HG03025 (cell line): ENCODE results near the gene KRTAP4-7.
"Not testable (repeated sequence)": the region's sequence is repeated elsewhere in the genome, so short reads cannot be mapped to it uniquely, and the experiment has no call there.

ENCODE experiments used
- ATAC-seq: cut with Tn5 transposase; IDR thresholded peaks from one replicate; pipeline ENCODE4 v1.9.1; 2021; ENCODE audit warnings: mild to moderate bottlenecking, moderate library complexity; ENCODE audit not compliant: unreplicated experiment, low FRiP score

KRTAP4-7 gene

DNA sequence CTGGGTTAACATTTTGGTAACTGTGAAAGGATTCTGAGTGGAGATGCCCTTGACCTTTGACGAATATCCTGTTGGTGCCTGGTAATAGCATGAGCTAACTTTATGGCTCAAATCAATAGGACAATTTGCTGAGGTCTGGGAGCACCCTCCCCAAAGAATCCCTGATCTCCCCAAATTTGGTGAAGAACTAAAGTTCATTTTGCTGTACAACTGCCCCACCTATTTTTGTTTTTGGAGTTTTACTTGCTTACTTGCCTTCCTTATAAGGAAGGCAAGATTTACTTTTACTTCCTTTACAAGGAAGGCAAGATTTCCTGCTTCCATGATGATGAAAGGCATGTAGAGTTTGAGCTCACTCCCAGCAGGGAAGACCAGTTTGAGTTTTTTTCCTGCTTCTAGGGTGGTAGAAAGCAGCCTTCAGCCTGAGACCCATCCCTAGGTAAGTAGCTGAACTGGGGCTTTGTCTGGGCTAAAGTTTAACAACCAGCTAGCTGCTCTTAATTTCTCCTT is 24.0 kb downstream of the KRTAP4-7 start:
- no peak for ATAC-seq

DNA sequence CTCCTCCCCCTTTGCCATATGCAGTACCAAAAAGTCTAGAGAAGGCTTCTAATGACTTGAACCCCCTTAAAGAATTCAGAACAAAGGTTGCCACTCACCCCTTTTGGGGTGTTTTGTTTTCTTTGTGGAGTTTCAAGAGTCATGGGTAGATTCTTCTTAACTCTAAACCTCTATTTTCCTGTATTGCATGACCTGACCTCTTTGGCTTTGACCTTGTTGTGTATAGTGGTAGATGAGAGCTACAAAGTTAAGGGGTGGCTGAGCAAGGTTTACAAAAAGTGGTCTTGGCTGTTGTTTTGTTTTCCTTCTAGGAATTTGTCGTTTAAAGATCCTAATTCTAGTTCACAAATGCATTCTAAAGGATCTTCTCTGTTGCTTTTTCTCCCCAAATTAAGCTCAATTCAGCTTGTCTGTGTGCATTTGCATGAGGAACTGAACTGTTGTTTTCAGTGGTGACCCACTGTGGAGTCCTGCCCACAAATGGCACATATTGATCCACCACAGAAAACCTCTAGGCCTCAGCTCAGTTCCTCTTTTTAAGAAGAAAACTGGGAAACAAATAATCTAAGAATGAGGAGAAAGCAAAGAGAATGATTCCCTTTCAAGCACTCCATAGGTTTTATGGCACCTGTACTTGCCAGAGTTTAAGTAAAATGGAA is 24.9 kb downstream of the KRTAP4-7 start:
- ATAC-seq = not testable (repeated sequence)

DNA sequence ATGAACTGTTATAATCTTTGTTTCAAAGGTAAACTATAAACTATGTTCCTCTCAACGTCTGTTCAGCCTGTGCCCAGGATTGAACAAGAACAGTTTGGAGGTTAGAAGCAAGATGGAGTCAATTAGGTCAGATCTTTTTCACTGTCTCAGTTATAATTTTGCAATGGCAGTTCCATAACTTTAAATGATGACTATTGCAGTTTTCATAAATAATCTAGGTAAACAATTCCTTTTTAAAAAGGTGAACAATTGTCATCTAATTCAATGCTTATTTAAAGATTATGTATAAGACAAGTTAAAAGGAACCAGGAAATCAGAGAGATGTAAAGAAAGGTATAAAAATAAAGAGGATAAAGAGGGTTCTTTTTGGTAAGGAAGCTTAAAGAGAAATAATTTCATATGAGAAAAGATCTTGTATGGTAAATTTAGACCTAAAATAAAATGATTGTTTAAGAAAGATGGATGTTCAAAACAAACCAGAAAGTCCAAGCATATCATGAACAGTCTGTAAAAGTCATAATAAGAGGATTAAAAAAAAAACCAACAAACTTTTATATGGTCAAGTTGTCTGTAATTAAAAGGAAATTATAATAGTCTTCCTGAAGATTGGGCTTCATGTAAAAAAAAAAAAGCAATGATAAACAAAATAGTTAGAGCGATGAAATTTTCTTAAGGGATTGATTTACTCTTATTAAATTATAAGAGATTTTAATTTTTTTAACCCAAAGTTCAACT is 27.4 kb downstream of the KRTAP4-7 start:
- no peak for ATAC-seq

DNA sequence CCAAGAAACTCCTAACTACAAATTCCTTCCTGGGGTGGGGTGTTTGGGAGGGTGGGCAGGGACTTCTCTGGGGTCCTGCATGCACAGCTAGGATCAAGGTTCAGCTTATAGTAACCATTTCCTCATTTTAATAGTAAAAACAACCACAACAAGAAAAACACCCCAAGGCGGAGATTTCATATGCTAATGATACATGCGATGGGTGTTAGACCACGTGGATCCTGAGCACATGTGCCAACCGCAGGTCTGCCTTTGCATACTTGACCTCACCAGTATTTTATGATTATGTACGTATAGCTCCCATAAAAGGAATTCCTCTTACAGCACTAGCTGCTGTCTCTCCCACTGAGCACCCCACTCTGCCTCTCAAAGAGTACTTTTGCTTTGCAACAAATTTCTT is 32.3 kb downstream of the KRTAP4-7 start:
- no peak for ATAC-seq

DNA sequence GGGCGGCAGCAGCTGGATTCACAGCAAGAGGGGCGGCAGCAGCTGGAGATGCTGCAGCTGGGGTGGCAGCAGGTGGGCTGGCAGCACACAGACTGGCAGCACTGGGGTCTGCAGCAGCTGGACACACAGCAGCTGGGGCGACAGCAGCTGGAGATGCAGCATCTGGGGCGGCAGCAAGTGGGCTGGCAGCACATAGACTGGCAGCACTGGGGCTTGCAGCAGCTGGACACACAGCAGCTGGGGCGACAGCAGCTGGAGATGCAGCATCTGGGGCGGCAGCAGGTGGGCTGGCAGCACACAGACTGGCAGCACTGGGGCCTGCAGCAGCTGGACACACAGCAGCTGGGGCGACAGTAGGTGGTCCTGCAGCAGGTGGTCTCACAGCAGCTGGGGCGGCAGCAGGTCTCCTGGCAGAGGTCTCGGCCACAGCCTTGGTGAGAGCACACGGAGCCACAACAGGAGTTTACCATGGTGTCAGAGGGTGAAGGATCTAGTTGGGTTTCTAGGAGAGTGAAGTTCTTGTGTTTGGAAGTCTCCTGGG is 34.0 kb downstream of the KRTAP4-7 start, which contains the start of gene KRTAP4-11:
Gene KRTAP4-11, minus strand, starts transcription at position 528 of the 541 bp plus-strand sequence. Its CDS starts 58 bp downstream, at position 470.
- ATAC-seq = not testable (repeated sequence)

DNA sequence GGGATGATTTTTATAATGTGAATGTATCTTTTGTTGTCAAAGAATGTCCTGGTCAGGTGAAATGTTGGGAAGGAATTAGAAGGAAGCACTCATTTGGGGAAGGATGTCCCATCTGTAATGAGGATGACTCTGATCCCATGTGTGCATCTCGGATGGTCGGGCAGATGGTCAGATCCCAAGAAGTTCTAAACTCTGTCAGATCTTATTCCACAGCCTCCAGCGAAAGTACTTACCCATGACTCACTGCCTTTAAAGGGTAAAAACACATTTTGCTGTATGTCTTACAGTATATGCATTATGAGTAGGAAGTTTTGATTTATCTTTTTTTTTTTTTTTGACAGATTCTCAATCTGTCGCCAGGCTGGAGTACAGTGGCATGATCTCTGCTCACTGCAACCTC is 34.8 kb downstream of the KRTAP4-7 start:
- ATAC-seq = no peak

DNA sequence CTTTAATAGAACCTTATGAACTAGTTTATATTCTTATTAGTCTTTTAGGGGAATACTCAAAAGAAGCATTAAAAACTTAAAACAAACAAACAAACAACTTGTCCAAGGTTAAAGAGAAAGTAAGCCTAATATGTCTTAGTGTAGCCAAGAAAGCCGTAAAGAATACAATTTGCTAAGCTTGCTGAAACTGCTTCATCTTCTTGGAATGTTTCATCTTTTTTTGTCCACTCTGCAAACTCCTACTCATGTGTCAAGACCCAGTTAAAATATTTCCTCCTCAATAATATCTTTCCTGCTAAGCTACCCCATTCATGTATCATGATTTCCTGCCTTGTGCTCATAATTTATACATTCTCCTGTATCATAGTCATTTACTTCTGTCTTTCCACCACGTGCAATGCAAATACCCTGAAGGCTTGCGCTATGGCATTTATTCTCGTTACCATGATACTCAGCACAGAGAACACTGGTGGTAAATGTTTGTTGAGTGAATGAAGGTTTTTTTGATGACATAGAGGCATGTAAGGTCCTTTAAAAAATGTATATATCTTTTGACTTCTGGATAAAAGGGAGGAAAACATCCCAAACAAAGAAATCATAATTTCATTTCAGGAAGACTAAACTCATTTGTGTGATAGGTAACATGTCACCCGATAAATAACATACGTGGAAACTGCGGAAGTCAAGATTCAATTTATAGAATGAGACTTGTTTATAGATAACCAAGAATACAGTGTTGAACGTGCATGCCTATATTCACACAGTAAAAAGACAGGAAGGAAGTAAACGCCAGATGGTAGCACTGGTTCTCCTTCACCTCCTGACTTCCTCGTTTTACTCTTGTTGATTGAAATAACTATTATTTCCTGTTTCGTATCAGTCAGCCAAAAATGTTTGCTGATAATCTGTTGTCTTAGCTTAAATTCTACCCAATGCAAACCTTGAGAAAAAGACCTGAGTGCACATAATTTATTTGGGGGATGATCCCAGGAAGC is 36.0 kb downstream of the KRTAP4-7 start:
- not testable (repeated sequence) for ATAC-seq

DNA sequence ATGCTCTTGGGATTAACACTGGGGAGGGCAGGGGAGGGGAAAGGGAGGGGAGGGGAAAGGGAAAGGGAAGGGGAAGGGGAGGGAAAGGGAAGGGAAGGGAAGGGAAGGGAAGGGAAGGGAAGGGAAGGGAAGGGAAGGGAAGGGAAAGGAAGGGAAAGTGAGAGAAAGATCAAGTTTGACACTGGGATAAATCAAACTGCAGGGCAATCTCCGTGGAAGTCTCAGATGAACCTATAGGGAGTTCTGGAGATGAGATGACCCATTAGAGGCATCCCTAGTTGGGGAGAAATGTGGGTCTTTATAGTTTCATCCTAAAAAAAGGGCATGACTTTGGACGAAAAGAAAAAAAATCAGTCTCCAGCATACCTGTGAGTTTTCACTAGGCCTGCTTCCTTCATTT is 37.8 kb downstream of the KRTAP4-7 start:
- no peak for ATAC-seq

DNA sequence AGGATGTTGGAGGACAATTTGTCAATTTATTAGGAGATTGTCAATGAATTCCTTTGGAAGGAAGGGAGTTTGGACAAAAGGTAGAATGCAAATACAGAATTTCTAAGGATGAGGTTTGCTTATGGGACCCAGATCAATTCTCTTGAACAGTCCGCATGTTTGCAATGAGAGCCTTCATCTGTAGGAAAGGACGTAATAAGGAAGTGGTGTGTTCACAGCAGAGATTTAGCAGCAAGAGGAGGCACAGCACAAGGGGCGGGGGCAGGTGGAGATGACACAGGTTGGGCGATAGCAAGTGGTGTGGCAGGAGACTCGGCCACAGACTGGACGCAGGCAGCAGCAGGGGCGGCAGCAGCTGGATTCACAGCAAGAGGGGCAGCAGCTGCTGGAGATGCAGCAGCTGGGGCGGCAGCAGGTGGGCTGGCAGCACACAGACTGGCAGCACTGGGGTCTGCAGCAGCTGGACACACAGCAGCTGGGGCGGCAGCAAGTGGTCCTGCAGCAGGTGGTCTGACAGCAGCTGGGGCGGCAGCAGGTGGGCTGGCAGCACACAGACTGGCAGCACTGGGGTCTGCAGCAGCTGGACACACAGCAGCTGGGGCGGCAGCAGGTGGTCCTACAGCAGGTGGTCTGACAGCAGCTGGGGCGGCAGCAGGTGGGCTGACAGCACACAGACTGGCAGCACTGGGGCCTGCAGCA is 39.5 kb downstream of the KRTAP4-7 start:
- ATAC-seq = not testable (repeated sequence)

DNA sequence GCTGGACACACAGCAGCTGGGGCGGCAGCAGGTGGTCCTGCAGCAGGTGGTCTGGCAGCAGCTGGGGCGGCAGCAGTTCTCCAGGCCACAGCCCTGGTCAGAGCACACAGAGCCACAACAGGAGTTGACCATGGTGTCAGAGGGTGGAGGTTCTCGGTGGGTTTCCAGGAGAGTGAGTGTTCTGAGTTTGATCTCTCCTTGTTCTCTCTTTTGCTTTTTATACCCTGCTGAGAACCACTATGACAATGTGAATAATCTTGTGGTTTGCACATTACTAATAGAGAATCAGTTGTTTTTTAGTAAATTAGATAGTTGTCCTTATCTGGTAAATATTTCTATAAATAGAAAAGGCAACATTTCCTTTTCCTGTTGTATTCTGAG is 40.0 kb downstream of the KRTAP4-7 start, which contains the start of gene KRTAP4-12:
Gene KRTAP4-12, minus strand, starts transcription at position 192 of the 381 bp plus-strand sequence. Its CDS starts 60 bp downstream, at position 132.
- not testable (repeated sequence) for ATAC-seq

DNA sequence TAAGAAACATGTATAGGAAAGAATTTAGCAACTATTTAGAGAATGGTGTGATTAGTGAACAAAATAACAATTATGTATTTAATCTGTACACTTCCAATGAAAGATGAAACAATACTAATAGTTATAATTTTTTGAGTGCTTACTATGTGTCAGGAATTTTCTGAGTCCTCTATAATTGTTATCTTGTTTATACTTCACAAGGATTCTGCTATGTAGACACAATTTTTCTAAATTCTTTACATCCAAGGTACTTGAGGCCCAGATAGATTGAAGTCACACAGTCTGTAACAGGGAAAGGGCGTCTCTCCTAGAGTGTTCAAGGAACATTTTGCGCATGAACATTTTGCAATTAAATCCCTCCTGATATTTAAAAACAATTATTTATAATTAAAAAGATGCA is 41.1 kb downstream of the KRTAP4-7 start:
- no peak for ATAC-seq

DNA sequence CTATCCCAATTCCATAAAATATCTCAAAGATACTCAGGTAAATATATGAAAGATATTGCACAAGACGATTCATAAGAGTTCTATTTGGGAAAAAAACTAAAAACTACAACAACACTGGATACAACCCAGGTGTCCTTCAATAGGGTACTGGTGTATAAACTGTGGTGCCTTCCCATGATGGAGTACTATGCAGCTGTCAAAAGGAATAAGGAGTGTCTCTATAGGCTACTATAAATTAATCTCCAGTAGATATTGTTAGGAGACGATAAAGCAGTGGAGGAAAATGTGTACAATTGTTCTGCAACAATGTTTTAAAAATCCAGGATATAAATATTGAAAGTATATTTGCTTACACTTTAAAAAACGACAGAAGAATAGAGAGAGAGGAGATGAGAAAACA is 42.5 kb downstream of the KRTAP4-7 start:
- ATAC-seq = no peak

DNA sequence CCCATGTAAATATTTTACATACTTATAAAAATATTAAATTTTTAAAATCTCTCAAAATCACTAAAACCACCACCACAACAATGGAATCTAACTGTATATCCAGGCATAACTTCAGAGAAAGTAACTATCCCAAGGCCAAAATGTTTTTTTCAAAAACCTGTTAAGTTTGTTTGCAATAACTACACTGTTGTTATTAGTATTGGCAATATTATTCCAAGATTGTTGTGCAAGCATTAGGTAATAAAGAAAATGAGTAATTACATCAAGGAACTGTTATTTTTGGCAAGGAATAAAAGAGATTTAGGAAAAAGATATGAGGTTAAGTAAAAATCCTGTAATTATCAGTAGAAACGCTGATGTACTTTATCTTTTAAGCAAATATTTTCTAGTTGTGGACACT is 43.4 kb downstream of the KRTAP4-7 start:
- ATAC-seq = no peak

DNA sequence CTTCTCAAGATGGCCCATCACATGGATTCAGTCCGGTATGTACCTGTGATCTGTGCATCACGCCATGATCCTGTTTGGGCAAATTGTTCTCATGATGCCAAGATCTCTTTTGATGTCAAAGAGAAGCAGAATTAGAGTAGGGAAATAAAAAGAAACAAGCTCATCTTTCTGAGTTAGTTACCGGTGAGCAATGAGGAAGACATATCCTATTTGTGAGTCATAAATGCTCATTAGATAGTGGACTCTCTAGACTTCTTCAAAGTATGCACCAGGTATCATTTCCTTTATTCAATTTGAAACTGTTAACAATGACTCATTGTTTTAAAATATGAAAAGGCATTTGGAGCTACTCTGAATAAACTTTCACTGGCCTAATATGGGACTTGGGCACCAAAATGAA is 48.0 kb downstream of the KRTAP4-7 start:
- ATAC-seq = no peak

DNA sequence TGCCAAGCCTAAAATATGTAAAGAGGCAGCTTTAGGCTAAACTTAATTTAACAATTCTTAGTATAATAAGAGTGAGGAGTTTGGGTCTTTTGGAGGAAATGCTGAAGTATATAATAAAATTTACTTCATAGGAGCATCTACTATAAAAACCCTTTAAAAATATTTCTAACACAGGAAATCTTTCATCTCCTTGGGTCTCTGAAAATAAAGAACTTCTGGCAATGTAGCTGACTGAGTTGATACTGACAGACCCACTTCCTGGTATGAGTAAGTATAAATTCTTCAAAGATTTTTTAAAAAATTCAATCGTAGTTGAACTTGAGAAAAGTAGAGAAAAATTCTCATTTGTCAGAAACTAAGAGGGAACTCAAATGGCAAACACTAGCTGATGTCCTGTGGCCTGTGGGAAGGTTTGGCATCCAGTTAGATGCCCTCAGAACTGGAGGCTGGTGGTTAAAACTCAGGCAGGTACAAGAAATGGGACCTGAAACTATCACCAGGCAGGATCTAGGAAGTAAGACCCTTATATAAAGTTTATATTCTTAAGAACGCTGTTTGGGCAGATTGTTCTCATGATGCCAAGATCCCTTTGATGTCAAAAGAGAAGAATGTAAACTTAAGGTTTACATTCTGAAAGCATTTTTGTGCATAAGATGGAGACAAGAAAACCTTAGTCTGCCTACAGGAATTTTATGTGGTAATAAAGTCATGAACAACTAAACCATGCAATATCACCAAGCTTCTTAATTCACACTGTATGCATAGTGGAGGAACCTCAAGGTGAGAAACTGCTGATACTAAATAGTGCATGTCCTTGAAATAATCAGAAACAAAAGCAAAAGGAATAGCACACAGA is 50.2 kb downstream of the KRTAP4-7 start:
- ATAC-seq = no peak
